Measurements from ENCODE around the gene U2AF2. TPM values are rescaled to one million over a fixed set of nuclear protein-coding genes. Genes with fewer than 3 reads are reported as not detected.

Gene U2AF2
- total and polyA plus RNA-seq, 8 donors, result 53.2 to 463 (median 114) TPM

DNA sequence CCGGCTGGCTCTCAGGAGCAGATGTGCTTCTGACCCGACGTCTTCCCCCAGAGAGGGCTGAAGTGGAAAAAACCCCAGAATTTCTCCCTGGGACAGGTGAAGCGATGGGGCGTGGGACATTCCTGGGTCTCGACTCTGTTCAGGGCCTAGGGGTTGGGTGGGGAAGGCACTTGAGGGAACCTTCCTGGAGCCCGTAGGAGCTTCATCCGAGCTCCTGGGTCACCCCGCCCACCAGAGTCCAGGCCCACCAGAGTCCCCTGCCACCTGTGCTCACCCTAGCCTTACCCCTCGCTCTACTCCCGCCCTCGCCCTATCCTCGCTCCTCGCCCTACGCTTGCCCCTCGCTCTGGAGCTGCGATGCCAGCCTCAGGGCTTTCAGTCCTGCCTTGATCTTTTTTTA lies 43.4 kb downstream of the U2AF2 start:
- no peaks in the 10 kb centered on the region for H3K9me3 ChIP-seq
- peaks cover 5 to 22% (median 11%) of the 10 kb centered on the region in 4 donors for H3K4me1 ChIP-seq
- H3K4me3 ChIP-seq, result no peak overlapping the region
- intact Hi-C loops (cut with DNase I; ENCODE audit: low total_unique reads), result no loop called here
- no peaks in the 10 kb centered on the region for H3K27me3 ChIP-seq
- TF ChIP-seq EP300 (IDR thresholded peaks at IDR 0.05) (no peak), POLR2AphosphoS5 (IDR thresholded peaks at IDR 0.05) (no peak), POLR2A (IDR thresholded peaks at IDR 0.05) (no peak)
- TF ChIP-seq, protein P1, sequence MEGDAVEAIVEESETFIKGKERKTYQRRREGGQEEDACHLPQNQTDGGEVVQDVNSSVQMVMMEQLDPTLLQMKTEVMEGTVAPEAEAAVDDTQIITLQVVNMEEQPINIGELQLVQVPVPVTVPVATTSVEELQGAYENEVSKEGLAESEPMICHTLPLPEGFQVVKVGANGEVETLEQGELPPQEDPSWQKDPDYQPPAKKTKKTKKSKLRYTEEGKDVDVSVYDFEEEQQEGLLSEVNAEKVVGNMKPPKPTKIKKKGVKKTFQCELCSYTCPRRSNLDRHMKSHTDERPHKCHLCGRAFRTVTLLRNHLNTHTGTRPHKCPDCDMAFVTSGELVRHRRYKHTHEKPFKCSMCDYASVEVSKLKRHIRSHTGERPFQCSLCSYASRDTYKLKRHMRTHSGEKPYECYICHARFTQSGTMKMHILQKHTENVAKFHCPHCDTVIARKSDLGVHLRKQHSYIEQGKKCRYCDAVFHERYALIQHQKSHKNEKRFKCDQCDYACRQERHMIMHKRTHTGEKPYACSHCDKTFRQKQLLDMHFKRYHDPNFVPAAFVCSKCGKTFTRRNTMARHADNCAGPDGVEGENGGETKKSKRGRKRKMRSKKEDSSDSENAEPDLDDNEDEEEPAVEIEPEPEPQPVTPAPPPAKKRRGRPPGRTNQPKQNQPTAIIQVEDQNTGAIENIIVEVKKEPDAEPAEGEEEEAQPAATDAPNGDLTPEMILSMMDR (IDR thresholded peaks at IDR 0.05), result no peak
- no peak for DNase-seq
- H3K36me3 ChIP-seq, result peaks cover 68 to 81% (median 78%) of the 10 kb centered on the region in 4 donors
- H3K27ac ChIP-seq, result no peak overlapping the region
- WGBS, 5 donors, result 91 to 97% (median 93%) methylated on average over 17 of the region's 17 CpGs

DNA sequence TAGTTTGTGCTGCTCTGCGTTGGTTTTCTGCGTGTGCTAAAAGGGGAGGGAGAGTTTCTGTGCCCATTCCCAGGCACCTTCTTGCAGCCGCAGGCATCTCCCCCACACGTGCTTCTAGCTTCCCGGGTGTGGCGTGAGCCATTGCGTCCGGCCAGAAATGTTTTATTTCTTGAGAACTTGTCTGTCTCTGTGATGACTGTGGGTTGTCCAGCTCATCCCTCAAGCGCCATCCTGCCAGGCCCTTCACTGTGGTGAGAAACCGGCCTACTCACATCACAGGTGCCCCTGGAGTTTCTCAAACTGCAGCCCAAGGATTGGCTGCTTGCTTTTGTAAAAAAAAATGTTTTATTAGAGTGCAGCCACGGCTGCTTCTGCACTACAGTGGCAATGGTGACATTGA lies 44.4 kb downstream of the U2AF2 start:
- intact Hi-C loops (cut with DNase I; ENCODE audit: low total_unique reads), result no loop called here
- no peaks in the 10 kb centered on the region for H3K9me3 ChIP-seq
- H3K27me3 ChIP-seq, result no peaks in the 10 kb centered on the region
- H3K36me3 ChIP-seq, result peaks cover 60 to 75% (median 71%) of the 10 kb centered on the region in 4 donors
- WGBS, 5 donors, result 81 to 86% (median 83%) methylated on average over 11 of the region's 11 CpGs
- H3K27ac ChIP-seq, result no peak overlapping the region
- H3K4me1 ChIP-seq, result peaks cover 15 to 32% (median 20%) of the 10 kb centered on the region in 4 donors
- TF ChIP-seq POLR2AphosphoS5 (IDR thresholded peaks at IDR 0.05), result no peak
- TF ChIP-seq, protein P1 (IDR thresholded peaks at IDR 0.05), result no peak
- TF ChIP-seq POLR2A (IDR thresholded peaks at IDR 0.05), result no peak
- no peak for TF ChIP-seq EP300 (IDR thresholded peaks at IDR 0.05)
- no peak overlapping the region for H3K4me3 ChIP-seq
- peak in 1 of 2 donors; percentile 22 for DNase-seq

DNA sequence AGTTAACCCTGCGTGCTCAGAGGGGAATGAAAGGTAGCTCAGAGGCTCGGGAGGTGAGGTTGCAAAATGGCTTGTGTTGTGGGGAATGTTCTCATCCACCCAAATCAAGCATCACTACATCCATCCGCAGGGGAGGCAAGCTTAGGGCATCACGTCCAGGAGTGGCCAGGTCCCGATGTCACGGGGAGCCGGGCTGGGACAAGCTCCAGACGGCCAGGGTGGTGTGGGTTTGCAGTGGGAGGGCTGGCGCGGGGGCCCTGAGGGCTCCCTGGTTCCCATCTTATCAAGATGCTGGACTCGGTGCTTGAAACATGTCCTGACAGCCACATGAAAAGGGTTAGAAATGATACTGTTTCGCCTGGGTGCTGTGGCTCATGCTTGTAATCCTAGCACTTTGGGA lies 46.0 kb downstream of the U2AF2 start:
- no peaks in the 10 kb centered on the region for H3K27me3 ChIP-seq
- intact Hi-C loops (cut with DNase I; ENCODE audit: low total_unique reads), result no loop called here
- DNase-seq, result no peak
- WGBS, 5 donors, result 91 to 93% (median 92%) methylated on average over 12 of the region's 12 CpGs
- H3K4me1 ChIP-seq, result peaks cover 16 to 33% (median 20%) of the 10 kb centered on the region in 4 donors
- no peaks in the 10 kb centered on the region for H3K9me3 ChIP-seq
- no peak overlapping the region for H3K4me3 ChIP-seq
- peaks cover 54 to 68% (median 65%) of the 10 kb centered on the region in 4 donors for H3K36me3 ChIP-seq
- TF ChIP-seq POLR2AphosphoS5 (IDR thresholded peaks at IDR 0.05), result no peak
- no peak for TF ChIP-seq EP300 (IDR thresholded peaks at IDR 0.05)
- no peak for TF ChIP-seq POLR2A (IDR thresholded peaks at IDR 0.05)
- TF ChIP-seq, protein P1 (IDR thresholded peaks at IDR 0.05), result no peak
- no peak overlapping the region for H3K27ac ChIP-seq

DNA sequence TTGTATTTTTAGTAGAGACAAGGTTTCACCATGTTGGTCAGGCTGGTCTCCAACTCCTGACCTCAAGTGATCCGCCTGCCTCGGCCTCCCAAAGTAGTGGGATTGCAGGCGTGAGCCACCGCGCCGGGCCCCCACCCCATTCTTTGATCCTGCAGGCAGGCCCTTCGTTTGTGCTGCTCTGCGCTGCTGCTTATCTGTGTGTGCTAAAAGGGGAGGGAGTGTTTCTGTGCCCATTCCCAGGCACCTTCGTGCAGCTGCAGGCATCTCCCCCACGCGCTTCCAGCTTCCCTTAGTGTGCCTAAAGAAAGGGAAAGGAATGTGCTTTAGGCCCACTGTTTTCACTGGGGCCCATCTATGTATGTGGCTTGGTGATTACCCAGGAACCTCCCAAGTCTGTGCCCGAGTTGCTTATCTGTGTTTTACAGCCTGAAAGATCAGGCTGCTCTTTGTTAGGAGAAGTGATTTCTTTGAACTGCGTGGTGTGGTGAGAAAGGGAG lies 47.3 kb downstream of the U2AF2 start:
- intact Hi-C loops (cut with DNase I; ENCODE audit: low total_unique reads), result no loop called here
- H3K9me3 ChIP-seq, result no peaks in the 10 kb centered on the region
- DNase-seq, result peak; percentile 64 to 71
- H3K36me3 ChIP-seq, result peaks cover 43 to 55% (median 51%) of the 10 kb centered on the region in 4 donors
- WGBS, 5 donors, result 31 to 66% (median 35%) methylated on average over 13 of the region's 13 CpGs
- H3K27ac ChIP-seq, result peak overlapping the region; percentile 15 to 67 (median 25)
- peak in 1 of 3 donors; percentile 48 for TF ChIP-seq POLR2AphosphoS5 (IDR thresholded peaks at IDR 0.05)
- TF ChIP-seq, protein P1 (IDR thresholded peaks at IDR 0.05), result no peak
- H3K4me3 ChIP-seq, result no peak overlapping the region
- H3K27me3 ChIP-seq, result no peaks in the 10 kb centered on the region
- peaks cover 16 to 33% (median 20%) of the 10 kb centered on the region in 4 donors for H3K4me1 ChIP-seq

Measured in stomach (tissue), 9 donors.